ENCODE measurements around the gene CROCC2.

The CROCC2 gene

DNA sequence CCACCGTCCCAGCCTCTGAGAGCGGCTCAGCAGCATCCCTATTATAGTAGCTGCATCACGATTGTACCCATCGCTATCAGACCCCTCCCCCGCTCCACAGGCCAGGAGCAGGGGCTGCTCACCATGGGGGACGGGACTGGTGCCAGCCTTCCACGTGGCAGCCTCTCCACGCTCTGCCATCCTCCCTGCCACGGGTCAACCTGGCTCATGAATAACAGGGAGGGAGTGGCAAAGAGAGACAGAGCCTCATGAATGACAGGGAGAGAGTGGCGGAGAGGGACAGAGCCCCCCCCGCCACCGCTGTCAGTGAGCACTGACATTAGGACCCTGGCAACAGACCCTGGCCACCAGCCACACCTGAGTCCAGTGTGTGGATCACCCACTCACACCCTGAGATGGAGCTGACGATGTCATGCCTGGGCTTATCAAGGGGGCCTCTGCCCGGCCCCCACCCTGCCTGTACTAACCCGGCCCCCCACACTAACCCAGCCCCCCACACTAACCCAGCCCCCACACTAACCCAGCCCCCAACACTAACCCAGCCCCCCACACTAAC, 16.9 kb downstream of the CROCC2 start:
- no peak for DNase-seq

DNA sequence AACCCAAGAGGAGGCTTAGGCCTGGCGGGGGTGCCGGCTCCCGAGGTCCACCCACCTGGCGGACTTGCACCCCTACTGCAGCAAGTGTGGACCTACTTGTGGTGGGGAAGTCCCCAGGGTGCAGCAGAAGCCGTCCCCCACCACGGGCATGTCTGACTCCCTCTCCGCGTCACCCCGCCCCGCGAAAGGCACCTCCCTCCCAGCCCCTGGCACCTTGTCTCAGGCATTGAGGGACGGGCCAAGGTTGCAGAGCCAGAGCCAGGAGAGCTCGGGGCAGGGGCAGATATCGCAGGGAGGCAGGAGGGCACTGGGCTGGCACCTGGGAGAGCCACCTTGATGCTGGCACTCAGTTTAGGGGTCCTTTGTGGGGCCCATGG, 19.0 kb downstream of the CROCC2 start:
- peak; percentile 15 for DNase-seq

DNA sequence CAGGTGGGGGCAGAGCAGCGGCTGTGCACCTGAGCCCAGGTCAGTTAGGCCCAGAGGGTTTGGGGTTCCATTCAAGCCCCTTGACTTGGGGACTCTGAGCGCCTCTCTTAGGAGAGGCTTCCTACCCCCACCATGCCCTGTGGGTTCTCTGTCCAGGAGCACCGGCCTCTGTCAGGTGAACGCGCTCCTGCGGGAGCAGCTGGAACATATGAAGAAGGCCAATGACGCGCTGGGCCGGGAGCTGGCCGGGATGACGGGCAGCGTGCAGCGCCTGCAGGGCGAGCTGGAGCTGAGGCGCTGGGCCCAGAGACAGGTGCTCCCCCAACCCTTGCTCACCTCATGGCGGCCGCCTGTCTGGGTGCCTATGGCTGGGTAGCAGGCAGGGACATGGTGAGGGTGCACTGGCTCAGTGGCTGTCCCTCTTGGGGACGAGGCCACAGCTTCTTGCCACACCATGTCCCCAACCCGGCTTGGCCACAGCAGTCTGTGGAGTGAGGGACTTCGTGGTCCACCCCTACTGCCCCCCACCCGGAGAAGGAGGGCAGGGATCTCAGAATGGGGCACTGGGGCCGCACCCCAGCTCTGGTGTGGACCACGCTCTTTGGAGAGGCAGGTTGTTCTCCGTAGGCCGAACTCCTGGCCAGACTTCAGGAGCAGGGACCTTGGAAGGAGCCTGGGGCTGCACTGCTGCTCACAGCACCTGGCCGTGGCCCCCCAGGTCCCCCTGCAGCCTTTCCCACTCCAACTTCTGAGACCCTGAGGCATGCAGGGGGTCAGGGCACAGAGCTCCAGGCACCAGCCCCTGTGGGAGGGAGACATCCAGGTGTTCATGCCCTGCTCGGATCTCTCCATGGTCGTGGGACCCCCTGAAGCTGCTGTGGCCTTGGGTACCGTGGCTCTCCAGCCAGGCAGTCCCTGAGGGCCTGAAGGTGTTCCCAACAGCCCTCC, 19.7 kb downstream of the CROCC2 start:
- DNase-seq = no peak

DNA sequence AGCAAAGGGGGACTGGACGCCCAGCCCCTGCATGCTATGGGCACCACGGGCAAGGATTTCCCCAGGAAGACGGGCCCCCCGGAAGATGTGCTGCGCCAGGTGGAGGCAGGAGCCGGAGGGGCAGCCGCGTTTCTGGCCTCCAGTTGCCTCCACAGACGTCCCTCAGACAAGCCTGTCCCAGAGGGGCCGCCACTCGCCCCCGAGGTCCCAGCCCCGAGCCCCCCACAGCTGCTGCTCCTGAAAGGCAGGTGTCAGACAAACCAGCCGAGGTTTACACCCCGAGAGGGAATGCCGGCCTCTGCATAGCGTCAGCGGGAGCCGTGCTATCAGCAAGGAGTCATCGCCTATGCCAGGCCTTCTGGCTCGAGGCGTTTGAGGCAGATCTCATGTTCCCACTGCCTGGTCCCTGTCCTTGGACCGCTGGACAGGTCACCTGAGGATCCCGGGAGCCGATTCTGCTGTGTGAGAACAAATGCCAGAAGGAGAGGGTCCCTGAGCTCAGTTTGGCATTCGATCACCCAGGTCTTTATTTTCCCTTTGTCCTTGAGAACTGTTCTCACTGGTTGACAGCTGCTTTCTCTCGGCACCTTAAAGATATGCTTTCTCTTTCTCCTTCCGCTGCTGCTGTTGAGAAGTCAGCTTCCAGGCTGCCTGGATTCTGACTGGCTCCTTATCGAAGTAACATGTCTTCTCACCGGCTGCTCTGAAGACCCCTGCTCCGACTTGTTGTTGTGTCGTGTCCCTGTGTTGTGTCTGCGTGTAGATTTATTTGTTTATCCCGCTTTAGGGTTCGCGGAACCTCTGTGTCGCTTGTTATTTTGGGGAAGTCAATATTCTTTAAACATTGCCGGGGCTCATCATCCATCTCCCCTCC, 20.6 kb downstream of the CROCC2 start:
- no peak for DNase-seq

DNA sequence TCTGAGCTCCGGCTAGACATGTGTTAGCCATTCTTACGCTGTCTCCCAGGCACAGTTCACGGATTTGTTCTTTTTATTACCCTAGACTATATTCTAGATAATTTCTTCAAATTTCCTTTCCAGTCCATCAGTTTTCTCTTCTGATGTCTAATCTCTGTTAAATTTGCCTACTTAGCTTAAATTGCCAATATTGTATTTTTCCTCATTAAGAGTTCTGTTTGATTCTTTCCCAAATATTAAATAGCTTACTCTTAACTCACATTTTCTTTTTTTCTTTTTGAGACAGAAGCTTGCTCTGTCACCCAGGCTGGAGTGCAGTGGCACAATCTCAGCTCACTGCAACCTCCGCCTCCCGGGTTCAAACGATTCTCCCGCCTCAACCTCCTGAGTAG, 21.2 kb downstream of the CROCC2 start:
- no peak for DNase-seq

DNA sequence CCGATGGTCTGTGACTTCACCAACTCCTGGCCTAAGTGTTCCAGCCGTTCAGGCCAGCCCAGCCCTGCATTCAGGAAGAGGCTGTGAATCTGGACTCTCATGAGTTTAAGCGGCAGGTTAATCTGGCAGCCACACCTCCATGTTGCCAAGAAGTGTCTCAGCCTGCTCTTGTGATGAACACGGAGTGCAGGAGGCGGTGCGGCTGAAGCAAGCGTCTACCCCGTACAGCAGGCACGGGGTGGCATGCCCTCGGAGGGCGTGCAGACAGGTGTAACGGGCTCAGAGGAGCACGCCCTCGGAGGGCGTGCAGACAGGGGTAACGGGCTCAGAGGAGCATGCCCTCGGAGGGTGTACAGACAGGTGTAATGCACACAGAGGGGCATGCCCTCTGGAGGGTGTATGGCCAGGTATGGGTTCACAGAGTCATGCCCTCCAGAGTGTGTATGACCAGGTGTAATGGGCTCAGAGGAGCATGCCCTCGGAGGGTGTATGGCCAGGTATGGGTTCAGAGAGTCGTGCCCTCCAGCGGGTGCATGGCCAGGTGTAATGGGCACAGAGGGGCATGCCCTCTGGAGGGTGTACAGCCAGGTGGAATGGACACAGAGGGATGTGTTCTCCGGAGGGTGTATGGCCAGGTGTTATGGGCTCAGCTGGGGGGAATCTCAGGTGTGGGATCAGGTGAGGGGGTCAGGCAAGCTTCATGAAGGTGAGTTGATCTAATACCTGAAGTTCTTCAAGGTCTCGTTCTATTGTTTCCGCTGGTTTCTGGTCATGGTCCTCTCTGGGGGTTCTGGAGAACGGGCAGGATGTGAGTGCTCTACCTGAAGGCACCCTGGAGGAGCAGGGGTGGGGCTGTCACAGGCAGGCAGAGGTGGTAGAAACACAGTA, 22.6 kb downstream of the CROCC2 start:
- no peak for DNase-seq

DNA sequence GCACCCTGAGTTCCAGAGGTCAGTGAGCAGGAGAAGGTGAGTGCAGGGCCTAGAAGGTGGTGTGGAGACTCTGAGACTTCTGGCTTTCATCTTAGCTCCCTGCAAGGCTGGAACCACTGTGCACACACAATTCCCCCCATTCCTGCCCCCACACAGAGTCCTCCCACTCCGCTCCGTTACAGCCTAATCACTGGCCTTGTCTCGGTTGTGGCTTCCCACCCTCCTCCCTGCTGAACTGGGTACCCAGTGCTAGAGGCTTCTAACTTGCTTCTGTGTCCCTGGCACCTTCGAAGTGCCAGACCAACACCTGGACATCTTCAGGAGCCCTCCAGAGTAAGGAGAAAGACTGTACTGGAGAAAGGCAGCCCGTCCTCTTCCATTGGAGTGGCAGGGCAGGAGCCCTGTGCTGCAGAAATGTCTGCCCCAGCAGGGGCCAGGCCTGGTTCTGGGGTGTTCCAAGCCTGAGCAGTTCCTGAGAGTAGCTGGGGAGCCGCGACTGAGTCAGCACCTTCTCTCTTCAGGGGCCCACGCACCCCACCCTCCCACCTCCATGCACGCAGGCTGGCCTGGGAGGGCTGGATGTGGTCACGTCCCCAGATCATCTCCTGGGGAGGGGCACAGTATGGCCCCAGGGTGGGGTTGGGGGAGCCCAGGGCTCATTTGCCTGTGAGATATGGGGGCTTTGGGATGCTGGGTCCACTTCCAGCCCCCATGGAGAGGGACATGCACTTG, 23.4 kb downstream of the CROCC2 start:
- DNase-seq = no peak

DNA sequence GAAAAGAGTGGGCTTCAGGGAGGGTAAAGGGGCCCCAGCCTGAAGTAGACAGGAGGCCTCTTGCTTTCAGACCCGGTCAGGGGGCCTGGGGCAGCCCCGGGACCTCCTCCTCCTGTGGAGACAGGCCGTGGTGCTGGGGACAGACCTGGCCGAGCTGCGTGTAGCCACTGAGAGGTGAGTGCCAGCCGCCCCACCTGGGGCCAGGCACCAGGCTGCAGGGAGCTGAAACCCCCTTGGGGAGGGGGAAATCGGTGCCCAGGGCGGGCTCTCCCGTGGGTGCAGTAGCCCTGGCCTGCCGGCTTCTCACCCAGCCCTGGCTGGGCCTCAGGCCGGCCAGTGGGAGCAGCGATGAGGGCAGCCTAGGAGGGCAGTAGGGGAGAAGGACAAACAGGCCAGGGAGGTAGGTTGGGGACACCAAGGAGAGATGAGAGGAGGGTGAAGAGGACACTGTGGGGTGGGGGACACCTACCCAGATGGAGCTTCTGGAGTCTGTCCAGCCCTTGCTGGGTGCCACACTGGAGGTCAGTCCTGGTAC, 24.0 kb downstream of the CROCC2 start:
- no peak for DNase-seq

DNA sequence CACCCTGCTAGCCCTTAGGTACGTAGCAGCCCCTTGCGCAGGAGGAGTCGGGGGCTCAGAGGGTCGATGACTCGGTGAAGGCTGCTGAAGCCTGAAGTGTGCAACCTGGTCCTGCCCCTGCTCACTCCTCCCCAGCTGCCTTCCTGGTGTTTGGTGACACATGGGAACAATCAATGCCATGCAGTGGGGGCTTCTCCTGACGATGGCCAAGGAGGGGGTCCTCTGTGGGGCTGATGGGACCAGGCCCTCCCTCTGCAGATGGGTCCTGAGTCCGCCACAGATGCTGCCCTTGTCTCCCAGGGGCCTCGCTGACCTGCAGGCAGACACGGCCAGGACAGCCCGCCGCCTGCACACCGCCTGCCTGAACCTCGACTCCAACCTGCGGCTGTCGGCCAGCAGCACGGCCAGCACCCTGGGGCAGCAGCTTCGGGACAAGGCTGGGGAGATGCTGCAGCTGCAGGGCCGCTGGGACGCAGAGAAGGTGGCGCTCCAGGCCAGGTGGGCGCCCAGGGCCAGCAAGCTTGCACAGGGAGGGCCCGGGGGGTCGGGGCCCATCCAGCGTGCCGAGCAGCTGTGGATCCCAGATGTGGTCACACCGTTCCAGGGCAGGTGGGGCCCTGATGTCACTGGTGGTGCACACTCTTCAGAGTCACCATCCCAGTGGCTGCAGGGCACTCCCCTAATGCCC, 24.6 kb downstream of the CROCC2 start:
- no peak for DNase-seq

DNA sequence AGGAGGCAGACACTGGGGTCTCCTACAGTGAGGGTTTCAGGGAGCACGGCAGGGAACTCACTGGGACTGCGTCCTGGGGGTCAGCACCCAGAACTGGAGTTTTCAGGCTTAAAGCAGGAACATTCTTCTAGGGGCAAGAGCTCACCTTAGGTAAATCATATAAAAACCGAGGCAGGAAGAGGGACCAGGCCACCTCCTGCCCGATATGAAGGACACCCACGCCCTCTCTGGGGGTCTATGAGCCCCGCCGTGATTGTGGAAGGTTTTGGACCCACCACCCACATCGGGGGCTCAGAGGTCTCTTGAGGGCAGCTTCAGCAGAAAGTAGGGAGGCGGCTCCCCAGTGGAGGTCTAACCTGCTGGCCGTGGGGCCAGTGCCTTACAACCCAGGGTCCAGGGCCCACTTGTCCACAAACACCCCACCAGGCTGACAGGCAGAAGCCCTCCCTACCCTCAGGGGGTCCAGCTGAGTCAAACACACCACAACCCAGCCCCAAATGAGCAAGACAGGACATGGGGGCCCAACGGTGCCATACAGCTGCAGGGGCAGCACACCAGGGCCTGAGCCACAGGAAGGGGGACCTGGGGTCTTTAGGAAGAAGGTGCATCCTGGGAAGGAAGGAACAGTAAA, 25.3 kb downstream of the CROCC2 start:
- DNase-seq = no peak

DNA sequence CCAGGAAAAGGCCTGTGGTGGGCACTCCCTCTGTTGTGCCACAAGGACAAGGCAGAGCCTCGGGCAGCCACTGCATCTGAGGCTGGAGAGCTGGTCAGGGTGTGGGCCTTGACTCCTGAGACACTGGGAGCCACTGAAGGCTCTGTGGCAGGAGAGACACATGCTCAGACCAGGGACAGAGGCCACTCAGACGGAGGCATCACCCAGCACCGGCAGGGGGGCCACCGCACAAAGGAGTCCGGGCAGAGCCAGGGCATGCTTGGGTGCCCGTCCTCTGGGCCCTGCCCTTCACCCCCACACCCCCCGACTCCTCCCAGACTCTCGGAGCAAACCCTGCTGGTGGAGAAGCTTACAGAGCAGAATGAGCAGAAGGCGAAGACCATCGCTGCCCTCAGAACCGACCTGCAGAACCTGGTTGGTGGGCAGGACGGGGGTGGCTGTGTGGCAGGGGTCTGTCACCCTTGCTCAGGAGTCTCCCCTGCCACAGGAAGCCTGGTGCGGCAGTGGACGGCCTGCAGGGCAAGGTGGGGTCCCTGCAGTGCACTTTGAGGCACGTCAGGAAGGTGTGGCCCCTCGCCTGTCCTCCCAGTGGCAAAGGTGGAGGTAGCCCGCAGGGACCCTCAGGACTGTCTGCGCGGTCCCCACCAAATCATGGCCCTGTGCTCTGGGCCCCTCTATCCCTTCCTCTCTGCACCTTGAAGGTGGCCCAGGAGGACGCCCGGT, 26.0 kb downstream of the CROCC2 start:
- no peak for DNase-seq

DNA sequence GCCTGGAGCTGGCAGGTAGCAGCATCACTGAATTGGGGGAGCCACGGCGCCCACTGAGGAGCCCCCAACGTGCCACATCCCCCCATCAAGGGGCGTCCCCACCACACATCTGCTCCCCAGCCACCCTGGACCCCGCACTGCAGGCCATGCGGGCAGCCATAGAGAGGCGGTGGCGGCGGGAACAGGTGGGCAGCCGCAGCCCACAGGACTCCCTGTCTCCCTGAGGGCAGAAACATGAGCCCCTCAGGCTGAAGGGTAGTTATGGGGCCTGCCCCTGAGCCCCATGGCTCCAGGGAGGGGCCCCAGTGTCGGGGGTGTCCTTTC, 26.6 kb downstream of the CROCC2 start:
- no peak for DNase-seq

DNA sequence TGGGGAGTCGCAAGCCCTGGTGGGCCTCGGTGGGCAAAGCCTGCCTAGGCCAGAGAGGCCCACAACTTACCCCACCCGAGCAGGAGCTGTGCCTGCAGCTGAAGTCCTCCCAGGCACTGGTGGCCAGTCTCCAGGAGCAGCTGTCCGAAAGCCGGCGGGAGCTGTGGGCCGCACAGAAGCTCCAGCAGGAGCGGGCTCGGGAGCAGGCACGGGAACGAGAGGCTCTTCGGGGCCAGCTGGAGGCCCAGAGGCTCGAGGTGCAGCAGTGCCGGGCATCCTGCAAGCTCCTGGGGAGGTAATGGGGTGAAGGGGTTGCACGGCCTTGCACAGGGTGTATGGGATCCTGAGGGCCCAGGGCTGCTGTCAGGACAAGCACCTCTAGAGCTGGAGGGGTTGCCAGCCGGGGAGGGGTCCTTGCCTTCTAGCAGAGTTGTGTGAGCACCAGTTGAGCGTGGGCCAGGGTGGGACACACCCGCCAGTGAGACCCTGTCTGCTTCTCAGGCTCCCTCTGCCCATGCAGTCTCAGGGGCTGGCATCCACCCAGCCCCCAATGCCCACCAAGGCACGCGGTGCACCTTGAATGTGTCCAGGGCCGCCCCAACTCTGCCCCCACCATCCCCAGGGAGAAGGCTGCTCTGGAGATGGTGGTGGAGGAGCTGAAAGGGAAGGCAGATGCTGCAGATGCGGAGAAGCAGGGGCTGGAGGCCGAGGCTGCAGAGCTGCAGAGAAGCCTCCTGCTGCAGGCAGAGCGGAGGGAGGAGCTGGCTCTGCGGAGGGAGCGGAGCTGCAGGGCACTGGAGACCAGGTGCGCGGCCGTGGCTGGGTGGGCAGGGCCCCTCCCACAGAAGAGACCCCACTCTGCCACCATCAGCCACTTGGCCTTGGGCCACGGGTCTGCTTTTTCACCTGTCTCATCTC, 27.2 kb downstream of the CROCC2 start:
- DNase-seq = no peak

DNA sequence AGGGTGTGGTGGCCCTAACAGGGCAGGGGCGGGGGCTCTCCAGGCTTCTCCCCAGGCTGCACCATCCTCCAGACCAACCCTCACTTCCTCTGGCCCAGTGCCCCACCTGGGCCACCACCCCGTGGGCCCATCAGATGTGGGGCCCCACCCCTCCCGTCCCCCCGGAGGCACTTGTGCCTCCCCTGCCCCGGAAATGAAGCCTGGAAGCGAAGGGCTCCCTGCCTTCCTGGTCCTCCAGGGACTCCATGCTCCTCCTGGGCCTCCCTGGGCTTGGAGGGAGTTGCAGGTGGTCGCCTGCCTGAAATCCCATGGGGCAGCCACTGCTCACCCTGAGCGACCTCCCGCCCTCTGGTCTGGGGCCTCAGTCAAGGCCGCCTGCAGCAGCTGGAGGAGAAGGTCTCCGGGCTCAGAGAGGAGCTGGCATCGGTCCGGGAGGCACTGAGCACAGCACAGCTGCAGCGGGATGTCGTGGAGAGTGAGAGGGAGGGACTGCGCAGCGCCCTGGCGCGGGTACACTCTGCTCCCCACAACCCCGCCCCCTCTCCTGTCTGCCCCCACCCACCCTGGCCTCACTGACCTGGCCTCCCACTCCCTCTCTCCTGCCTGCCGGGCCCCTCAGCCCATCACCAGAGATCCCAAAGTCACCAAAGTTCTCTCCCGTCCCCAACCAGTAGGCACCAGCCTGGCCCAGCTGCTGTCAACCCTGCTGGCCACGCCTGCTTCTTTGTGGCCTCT, 28.0 kb downstream of the CROCC2 start:
- no peak for DNase-seq

DNA sequence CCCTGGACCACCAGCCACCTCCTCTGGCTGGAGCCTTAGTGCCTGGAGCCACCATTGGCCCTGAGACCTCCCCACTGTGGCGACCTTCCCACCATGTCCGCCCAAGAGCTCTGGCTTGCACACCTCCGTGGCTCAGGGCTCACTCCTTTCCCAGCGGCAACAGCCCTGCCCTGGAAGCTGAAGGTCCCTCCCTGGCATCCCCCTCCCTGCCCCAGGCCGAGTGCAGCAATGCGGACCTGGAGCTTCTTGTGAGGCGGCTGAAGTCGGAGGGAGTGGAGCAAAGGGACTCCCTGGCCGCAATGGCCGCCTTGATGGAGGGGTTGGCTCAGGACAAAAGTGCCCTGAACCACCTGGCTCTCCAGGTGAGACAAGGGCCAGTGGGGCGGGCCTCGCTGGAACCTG, 28.6 kb downstream of the CROCC2 start:
- no peak for DNase-seq

DNA sequence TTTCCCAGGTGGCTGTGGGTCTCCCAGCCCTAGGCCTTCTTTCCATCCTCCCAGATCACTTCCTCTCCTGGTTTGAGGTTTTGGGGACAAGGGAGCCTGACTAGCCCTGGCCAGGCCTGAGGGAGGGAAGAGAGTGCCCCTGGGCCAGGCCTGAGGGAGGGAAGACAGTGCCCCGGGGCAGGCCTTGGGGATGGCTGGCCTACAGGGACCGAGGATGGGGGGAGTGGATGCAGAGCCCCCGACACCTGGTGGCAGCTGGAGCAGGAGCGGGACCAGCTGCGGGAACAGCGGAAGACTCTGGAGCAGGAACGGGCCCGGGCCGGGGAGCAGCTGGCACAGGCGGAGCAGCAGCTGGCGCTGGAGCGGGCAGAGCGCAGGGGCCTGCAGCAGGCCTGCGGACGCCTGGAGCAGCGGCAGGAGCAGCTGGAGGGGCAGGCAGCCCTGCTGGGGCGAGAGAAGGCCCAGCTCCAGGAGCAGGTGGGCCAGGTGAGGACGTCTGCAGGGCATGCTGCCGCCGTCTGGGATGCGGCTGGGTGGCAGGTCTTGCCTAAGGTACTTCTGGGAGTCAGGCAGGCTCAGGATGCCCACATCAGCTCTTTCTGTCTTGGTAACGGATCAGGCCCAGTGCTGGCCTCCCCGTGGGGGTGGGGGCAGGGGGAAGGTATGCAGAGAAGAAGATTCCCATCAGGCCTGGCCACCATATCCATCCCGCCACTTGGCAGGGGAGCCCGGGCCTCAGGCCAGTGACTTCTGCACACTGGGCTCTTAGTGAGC, 29.2 kb downstream of the CROCC2 start:
- no peak for DNase-seq

DNA sequence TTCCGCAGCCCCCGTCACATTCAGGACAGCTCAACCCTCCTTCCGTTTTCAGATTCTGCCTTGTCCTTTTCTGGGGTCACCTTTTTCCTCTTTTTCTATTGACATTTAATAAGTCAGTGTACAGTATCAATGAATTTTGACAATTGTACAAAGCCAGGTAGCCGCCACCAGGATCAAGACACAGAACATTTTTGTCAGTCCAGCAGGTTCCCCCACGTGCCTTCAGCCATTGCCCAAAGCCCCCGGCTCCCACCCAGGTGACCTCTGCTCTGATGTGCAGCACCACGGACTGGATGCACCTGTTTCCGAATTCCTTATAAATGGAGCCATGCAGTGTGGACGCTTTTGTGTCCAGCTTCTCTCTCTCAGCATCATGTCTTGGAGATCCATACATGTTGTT, 30.0 kb downstream of the CROCC2 start:
- DNase-seq = no peak

All from activated CD4-positive, alpha-beta T cell treated with anti-CD3 and anti-CD28 coated beads, Interleukin-2, Interleukin-6, amounts not matched to agents 100 ng/mL and 50 ng/mL, durations not matched to agents 16 hours and 8 hours (primary cell).